Kidney (tissue), 14 donors: ENCODE measurements around the gene CHST13. TPM values are rescaled to one million over a fixed set of nuclear protein-coding genes. Genes with fewer than 3 reads are reported as not detected.

Experiments used
- DNase-seq, 5 donors: peaks; one replicate each; pipeline ENCODE4 v3.0.0-alpha.2; 2013 to 2020
- FAIRE-seq: peaks from 2 replicates; lab custom pipeline; 2012; peaks lifted over from hg19 to GRCh38; lab: Jason Lieb, UNC
- H3K27ac ChIP-seq, 2 donors: one replicate each; pipeline ENCODE4 v1.7.0; 2013; ENCODE audit warnings: low read depth in 2 of 2, low read length in 2 of 2, inconsistent platforms in 1 of 2
- H3K27me3 ChIP-seq: one replicate; pipeline ENCODE4 v1.7.1; 2013; ENCODE audit warnings: low read length, inconsistent platforms; ENCODE audit not compliant: control insufficient read depth, insufficient read depth
- H3K36me3 ChIP-seq, 3 donors: one replicate each; pipeline versions ENCODE4 v1.7.0 to v1.7.1; 2013; ENCODE audit warnings: low read length in 3 of 3, control low read depth in 1 of 3, inconsistent platforms in 1 of 3; ENCODE audit not compliant: insufficient read depth in 3 of 3, control insufficient read depth in 2 of 3
- H3K4me1 ChIP-seq, 3 donors: one replicate each; pipeline versions ENCODE4 v1.7.0 to v1.7.1; 2013; ENCODE audit warnings: low read length in 3 of 3, inconsistent platforms in 1 of 3, low read depth in 1 of 3; ENCODE audit not compliant: control insufficient read depth in 2 of 3, insufficient read depth in 2 of 3
- H3K4me3 ChIP-seq, 3 donors: one replicate each; pipeline versions ENCODE4 v1.7.0 to v1.8.1; 2013; ENCODE audit warnings: low read length in 3 of 3, control low read depth in 1 of 3, inconsistent platforms in 1 of 3
- H3K9ac ChIP-seq, 3 donors: one replicate each; pipeline versions ENCODE4 v1.7.0 to v1.7.1; 2013; ENCODE audit warnings: low read length in 3 of 3, control low read depth in 1 of 3, inconsistent platforms in 1 of 3
- H3K9me3 ChIP-seq, 3 donors: one replicate each; pipeline versions ENCODE4 v1.7.0 to v1.7.1; 2013; ENCODE audit warnings: low read length in 3 of 3, control low read depth in 1 of 3, inconsistent platforms in 1 of 3; ENCODE audit not compliant: control insufficient read depth in 2 of 3, insufficient read depth in 1 of 3
- CTCF ChIP-seq: IDR thresholded peaks from 3 replicates; pipeline ENCODE4 v1.5.1; 2012; ENCODE audit warnings: mild to moderate bottlenecking, moderate library complexity, borderline replicate concordance; ENCODE audit not compliant: insufficient read depth; ENCODE audit errors: extremely low read depth
- intact Hi-C: fragments of 100-400 bp; cut with DNase I; formaldehyde crosslinking; loops from one replicate; pipeline ENCODE4 v1.11.1; 2022
- polyA plus RNA-seq: library from polyadenylated mRNA; stranded (reverse); fragments of 350-450 nt; fragmentation: Illumina TruSeq; extraction: RNeasy Lipid Tissue Mini Kit (QIAGEN cat#74804); gene quantifications from one replicate; pipeline ENCODE4 v1.2.3, GENCODE V29; 2014; ENCODE audit warnings: low read depth, low replicate concordance; ENCODE audit not compliant: insufficient read depth
- total RNA-seq: library from RNA; stranded (reverse); fragmentation: NEBNext Ultra II Directional; extraction: Animal tissue kit (Norgen Biotek cat#: 25700); gene quantifications from one replicate; pipeline ENCODE4 v1.2.1, GENCODE V29; 2021
- donor health status: control.
- donor health status: control.
- donor health status: control.
- donor health status: control.
- donor health status: control.
- donor health status: DM: yes; HTN: yes; CAD: no.
- donor health status: Normal renal cell carcinoma (clear cell type).

The CHST13 gene
- total and polyA plus RNA-seq, 2 donors from 2014 or later = 3.3 to 7.0 TPM

GRCh38 chr3:126485176-126485897, 38.6 kb upstream of the CHST13 start:
- FAIRE-seq = no peak
- Histone ChIP-seq H3K4me1 (peaks cover 0 to 5% (median 0%) of the 10 kb centered on the region in 3 donors), H3K36me3 (no peaks in the 10 kb centered on the region)

GRCh38 chr3:126485956-126486355, 38.0 kb upstream of the CHST13 start:
- no peak for TF ChIP-seq CTCF
- DNase-seq (peak in 1 of 5 donors; percentile 53), FAIRE-seq (no peak)
- peaks cover 0 to 5% (median 0%) of the 10 kb centered on the region in 3 donors for H3K4me1 ChIP-seq
- intact Hi-C loops = no loop called here
- no peak overlapping the region for H3K9ac ChIP-seq
- no peaks in the 10 kb centered on the region for H3K9me3 ChIP-seq
- H3K27ac ChIP-seq = no peak overlapping the region
- H3K36me3 ChIP-seq = no peaks in the 10 kb centered on the region
- H3K4me3 ChIP-seq = no peak overlapping the region
- H3K27me3 ChIP-seq = no peaks in the 10 kb centered on the region

More at GRCh38 chr3:126485176-126485897, 38.6 kb upstream of the CHST13 start:
- Histone ChIP-seq H3K9me3 (no peaks in the 10 kb centered on the region), H3K27me3 (no peaks in the 10 kb centered on the region), H3K4me3 (no peak overlapping the region), H3K27ac (no peak overlapping the region), H3K9ac (no peak overlapping the region)
- no peak for TF ChIP-seq CTCF
- intact Hi-C loops = no loop called here
- DNase-seq = peak in 1 of 5 donors; percentile 37

GRCh38 chr3:126486360-126486847, 37.6 kb upstream of the CHST13 start:
- intact Hi-C loops = no loop called here
- FAIRE-seq (no peak), DNase-seq (peak in 1 of 5 donors; percentile 34)
- Histone ChIP-seq H3K9me3 (no peaks in the 10 kb centered on the region), H3K36me3 (no peaks in the 10 kb centered on the region), H3K27ac (no peak overlapping the region), H3K9ac (no peak overlapping the region), H3K4me1 (peaks cover 0 to 5% (median 0%) of the 10 kb centered on the region in 3 donors), H3K27me3 (no peaks in the 10 kb centered on the region), H3K4me3 (no peak overlapping the region)
- no peak for TF ChIP-seq CTCF
